PC-9 (cell line): ENCODE data around the gene DAAM1. TPM values are rescaled to one million over a fixed set of nuclear protein-coding genes. Genes with fewer than 3 reads are reported as not detected.

Source experiments
- BruUV-seq: library from RNA; stranded (reverse); fragments of 400-500 nt; replicated peaks from 2 replicates; lab custom pipeline; 2021; lab: Mats Ljungman, UMichigan
- CTCF ChIA-PET: fragments of 300-600 bp; sonication (Branson Sonifier 250); formaldehyde crosslinking; loops from one replicate; lab custom pipeline; 2022; ENCODE audit warnings: antibody characterized with exemption; lab: Charles Lee
- POLR2A ChIA-PET: fragments of 300-600 bp; sonication (Branson Sonifier 250); formaldehyde crosslinking; loops from one replicate; lab custom pipeline; 2022; ENCODE audit warnings: antibody characterized with exemption; ENCODE audit not compliant: unreplicated experiment; lab: Charles Lee
- DNase-seq, 2 experiments: peaks; one replicate each; pipeline versions ENCODE4 v3.0.0 to v3.0.0-alpha.2; 2015 to 2022; ENCODE audit warnings: mixed read lengths in 1 of 2
- H2AFZ ChIP-seq: fragments of 200-600 bp; sonication (generic); 2 replicates; pipeline ENCODE4 v1.8.1; 2017; ENCODE audit warnings: antibody characterized with exemption
- H3F3A ChIP-seq: fragments of 200-600 bp; sonication (generic); 2 replicates; pipeline ENCODE4 v1.8.1; 2017; ENCODE audit warnings: antibody characterized with exemption, mild to moderate bottlenecking, low read depth; ENCODE audit not compliant: insufficient read depth
- H3K27ac ChIP-seq: fragments of 200-600 bp; sonication (generic); 2 replicates; pipeline ENCODE4 v1.6.1; 2016; ENCODE audit warnings: mixed run types
- H3K27me3 ChIP-seq: fragments of 200-600 bp; sonication (generic); 2 replicates; pipeline ENCODE4 v1.6.1; 2016; ENCODE audit warnings: low read depth, mixed run types; ENCODE audit not compliant: insufficient read depth
- H3K36me3 ChIP-seq: fragments of 200-600 bp; sonication (generic); 2 replicates; pipeline ENCODE4 v1.6.1; 2016; ENCODE audit warnings: low read depth, mixed run types
- H3K4me1 ChIP-seq: fragments of 200-600 bp; sonication (generic); replicated peaks from 2 replicates; pipeline ENCODE4 v1.6.1; 2016; ENCODE audit warnings: mixed run types; ENCODE audit not compliant: insufficient read depth
- H3K4me2 ChIP-seq: fragments of 200-600 bp; sonication (generic); 2 replicates; pipeline ENCODE4 v1.6.1; 2017; ENCODE audit warnings: mixed run types
- H3K4me3 ChIP-seq: fragments of 200-600 bp; sonication (generic); 2 replicates; pipeline ENCODE4 v1.6.1; 2016; ENCODE audit warnings: mixed run types
- H3K79me2 ChIP-seq: fragments of 200-600 bp; sonication (generic); 2 replicates; pipeline ENCODE4 v1.6.1; 2017; ENCODE audit warnings: low read depth, mixed run types
- H3K9me2 ChIP-seq: fragments of 200-600 bp; sonication (generic); 2 replicates; pipeline ENCODE4 v1.8.1; 2017; ENCODE audit warnings: mild to moderate bottlenecking; ENCODE audit not compliant: insufficient read depth
- H3K9me3 ChIP-seq: fragments of 200-600 bp; sonication (generic); 2 replicates; pipeline ENCODE4 v1.8.1; 2016; ENCODE audit warnings: low read depth; ENCODE audit not compliant: insufficient read depth
- H4K20me1 ChIP-seq: fragments of 200-600 bp; sonication (generic); 2 replicates; pipeline ENCODE4 v1.8.1; 2017; ENCODE audit not compliant: insufficient read depth
- EZH2 ChIP-seq: fragments of 200-600 bp; sonication (generic); IDR thresholded peaks from 2 replicates; pipeline ENCODE4 v1.8.0; 2017; ENCODE audit warnings: antibody characterized with exemption, low read depth
- intact Hi-C: fragments of 100-400 bp; cut with micrococcal nuclease; formaldehyde crosslinking; loops from one replicate; pipeline ENCODE4 v1.10.0; 2022; ENCODE audit not compliant: unreplicated experiment
- total RNA-seq: library from RNA; stranded (reverse); gene quantifications from 2 replicates; pipeline ENCODE4 v1.2.3, GENCODE V29; 2021
- TF ChIP-seq, protein P1 (sequence below): fragments of 200-600 bp; sonication (generic); conservative IDR thresholded peaks from 2 replicates; pipeline ENCODE4 v1.6.1; 2017; ENCODE audit warnings: mixed run types, antibody characterized with exemption, mild to moderate bottlenecking, moderate library complexity

The DAAM1 gene
- total RNA-seq, 1 experiment from 2014 or later = 70.7 TPM

DNA sequence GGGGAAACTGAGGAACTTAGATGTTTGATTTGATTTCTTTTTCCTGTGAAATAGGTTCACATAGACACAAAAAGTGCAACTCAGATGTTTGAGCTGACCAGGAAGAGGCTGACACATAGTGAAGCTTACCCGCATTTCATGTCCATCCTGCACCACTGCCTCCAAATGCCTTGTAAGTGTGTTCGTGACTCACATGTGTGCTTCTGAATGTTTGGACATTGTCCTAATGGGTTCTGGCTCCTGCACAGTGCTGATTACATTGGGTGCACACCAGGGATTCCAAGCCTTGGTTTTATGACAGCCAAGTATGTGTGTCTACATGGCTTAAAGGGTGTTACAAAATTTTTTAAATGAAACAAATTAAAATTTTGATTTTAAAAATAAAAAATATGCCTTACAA, 137.4 kb downstream of the DAAM1 start:
- H3K4me1 ChIP-seq = peaks cover 32% of the 10 kb centered on the region
- intact Hi-C loops = no loop called here
- no peak overlapping the region for H2AFZ ChIP-seq
- H3K4me3 ChIP-seq = no peak overlapping the region
- H3K27ac ChIP-seq = no peak overlapping the region
- no peaks in the 10 kb centered on the region for H3K9me2 ChIP-seq
- no peaks in the 10 kb centered on the region for H3K9me3 ChIP-seq
- H3K4me2 ChIP-seq = no peak overlapping the region
- H3K79me2 ChIP-seq = no peaks in the 10 kb centered on the region
- ChIA-PET POLR2A (no interaction called here), CTCF (no interaction called here)
- H3F3A ChIP-seq = peaks cover 18% of the 10 kb centered on the region
- H3K36me3 ChIP-seq = 0 out of 2 replicates have a peak, but pooled peaks cover 22% of the 10 kb centered on the region
- no peaks in the 10 kb centered on the region for H3K27me3 ChIP-seq
- H4K20me1 ChIP-seq = no peaks in the 10 kb centered on the region
- TF ChIP-seq, protein P1, sequence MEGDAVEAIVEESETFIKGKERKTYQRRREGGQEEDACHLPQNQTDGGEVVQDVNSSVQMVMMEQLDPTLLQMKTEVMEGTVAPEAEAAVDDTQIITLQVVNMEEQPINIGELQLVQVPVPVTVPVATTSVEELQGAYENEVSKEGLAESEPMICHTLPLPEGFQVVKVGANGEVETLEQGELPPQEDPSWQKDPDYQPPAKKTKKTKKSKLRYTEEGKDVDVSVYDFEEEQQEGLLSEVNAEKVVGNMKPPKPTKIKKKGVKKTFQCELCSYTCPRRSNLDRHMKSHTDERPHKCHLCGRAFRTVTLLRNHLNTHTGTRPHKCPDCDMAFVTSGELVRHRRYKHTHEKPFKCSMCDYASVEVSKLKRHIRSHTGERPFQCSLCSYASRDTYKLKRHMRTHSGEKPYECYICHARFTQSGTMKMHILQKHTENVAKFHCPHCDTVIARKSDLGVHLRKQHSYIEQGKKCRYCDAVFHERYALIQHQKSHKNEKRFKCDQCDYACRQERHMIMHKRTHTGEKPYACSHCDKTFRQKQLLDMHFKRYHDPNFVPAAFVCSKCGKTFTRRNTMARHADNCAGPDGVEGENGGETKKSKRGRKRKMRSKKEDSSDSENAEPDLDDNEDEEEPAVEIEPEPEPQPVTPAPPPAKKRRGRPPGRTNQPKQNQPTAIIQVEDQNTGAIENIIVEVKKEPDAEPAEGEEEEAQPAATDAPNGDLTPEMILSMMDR = no peak
- no peak for TF ChIP-seq EZH2
- DNase-seq = no peak
- no TSS peak for BruUV-seq

DNA sequence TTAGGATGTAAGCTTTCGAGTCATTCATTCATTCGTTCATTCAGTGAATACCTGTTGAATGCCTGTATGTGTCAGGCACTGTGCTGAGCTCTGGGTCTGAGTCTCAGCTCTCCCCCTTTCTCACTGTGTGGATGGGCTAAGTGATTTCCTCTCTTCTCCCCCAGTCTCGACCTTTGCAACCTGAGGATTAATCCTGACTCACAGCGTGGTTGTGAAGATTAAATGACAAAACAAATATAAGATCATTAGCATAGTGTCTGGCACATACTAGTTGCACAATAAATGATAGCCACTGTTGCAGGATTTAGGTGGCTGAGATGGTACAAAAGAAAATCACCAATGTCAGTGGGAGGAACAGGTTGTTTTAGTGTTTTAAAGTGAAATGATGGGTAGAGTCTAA, 140.0 kb downstream of the DAAM1 start:
- Histone ChIP-seq H3K9me3 (no peaks in the 10 kb centered on the region), H3K9me2 (no peaks in the 10 kb centered on the region), H3K4me3 (no peak overlapping the region), H3K79me2 (no peaks in the 10 kb centered on the region), H3K27me3 (no peaks in the 10 kb centered on the region), H3K4me2 (peak overlapping the region; percentile 10; the same call in 1 of the 2 replicates), H2AFZ (no peak overlapping the region), H3F3A (peaks cover 5% of the 10 kb centered on the region; the same call in 1 of the 2 replicates), H3K36me3 (peaks cover 32% of the 10 kb centered on the region; the same call in 1 of the 2 replicates), H3K4me1 (peaks cover 26% of the 10 kb centered on the region), H4K20me1 (no peaks in the 10 kb centered on the region), H3K27ac (0 out of 2 replicates have a peak overlapping the region, but pooled peaks have one; percentile 3)
- CTCF ChIA-PET = no interaction called here
- DNase-seq = peak in 1 of 2 experiments; percentile 48
- POLR2A ChIA-PET = no interaction called here
- BruUV-seq = no TSS peak
- intact Hi-C loops = no loop called here
- no peak for TF ChIP-seq EZH2
- TF ChIP-seq, protein P1 = no peak

DNA sequence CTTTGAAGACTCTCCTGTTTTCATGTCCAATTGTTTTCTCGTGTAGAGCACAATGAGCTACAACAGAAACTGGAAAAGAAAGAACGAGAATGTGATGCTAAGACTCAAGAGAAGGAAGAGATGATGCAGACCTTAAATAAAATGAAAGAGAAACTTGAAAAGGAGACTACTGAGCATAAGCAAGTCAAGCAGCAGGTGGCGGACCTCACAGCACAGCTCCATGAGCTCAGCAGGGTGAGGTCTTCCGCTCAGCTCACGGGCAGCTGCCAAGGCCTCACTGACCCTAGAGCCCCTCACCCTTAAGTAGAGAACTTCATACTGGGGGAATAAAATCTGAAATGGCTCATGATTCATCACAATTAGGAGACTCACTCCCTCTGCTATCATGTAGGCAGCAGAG, 142.0 kb downstream of the DAAM1 start:
- Histone ChIP-seq H3F3A (peaks cover 5% of the 10 kb centered on the region; the same call in 1 of the 2 replicates), H3K9me3 (no peaks in the 10 kb centered on the region), H3K9me2 (no peaks in the 10 kb centered on the region), H4K20me1 (no peaks in the 10 kb centered on the region), H3K4me1 (peaks cover 34% of the 10 kb centered on the region), H3K36me3 (peaks cover 38% of the 10 kb centered on the region), H3K27me3 (no peaks in the 10 kb centered on the region), H2AFZ (no peak overlapping the region), H3K4me3 (no peak overlapping the region), H3K27ac (no peak overlapping the region), H3K4me2 (no peak overlapping the region), H3K79me2 (no peaks in the 10 kb centered on the region)
- CTCF ChIA-PET = interaction anchor here (0.6 kb wide), 1 partner anchor 22 kb away, joined by 3 read pairs; no protein-coding TSS in a partner anchor
- intact Hi-C loops = no loop called here
- TF ChIP-seq, protein P1 = no peak
- TF ChIP-seq EZH2 = no peak
- no TSS peak for BruUV-seq
- POLR2A ChIA-PET = no interaction called here
- DNase-seq = no peak
